HG03066 (cell line): ENCODE results near the gene ZNF548.
A peak's percentile ranks its signal among the peaks of the same experiment; 100 is the strongest.

ENCODE experiments used
- ATAC-seq: cut with Tn5 transposase; IDR thresholded peaks from one replicate; pipeline ENCODE4 v1.9.1; 2021; ENCODE audit warnings: low read depth; ENCODE audit not compliant: unreplicated experiment

The ZNF548 gene

GRCh38 chr19:57395710-57396109 lies 6.1 kb downstream of the ZNF548 start:
- ATAC-seq: no peak

- no peak for ATAC-seq
These were observed 9.2 kb downstream of the ZNF548 start for GRCh38 chr19:57398868-57399267.

GRCh38 chr19:57403737-57404563 lies 14.3 kb downstream of the ZNF548 start:
- ATAC-seq: no peak

GRCh38 chr19:57406516-57407123 lies 17.0 kb downstream of the ZNF548 start:
- no peak for ATAC-seq

GRCh38 chr19:57410877-57411671 lies 21.4 kb downstream of the ZNF548 start, which contains the start of gene ZNF17:
TSS of gene ZNF17 (plus strand) at chr19:57411161. CDS start at chr19:57413616, 2,455 bp downstream.
- ATAC-seq: peak; percentile 99

GRCh38 chr19:57419439-57419838 lies 29.8 kb downstream of the ZNF548 start:
- ATAC-seq: no peak

GRCh38 chr19:57421037-57421436 lies 31.4 kb downstream of the ZNF548 start:
- ATAC-seq: no peak

GRCh38 chr19:57434386-57435061 lies 44.9 kb downstream of the ZNF548 start:
- ATAC-seq: no peak

- ATAC-seq: peak; percentile 96
These were observed 45.7 kb downstream of the ZNF548 start, which contains the start of gene ZNF749 for GRCh38 chr19:57435062-57435978. TSS of gene ZNF749 (plus strand) at chr19:57435325. CDS start at chr19:57435579, 254 bp downstream.

GRCh38 chr19:57436417-57436816 lies 46.8 kb downstream of the ZNF548 start:
- ATAC-seq: no peak

GRCh38 chr19:57437931-57438330 lies 48.3 kb downstream of the ZNF548 start:
- no peak for ATAC-seq

- ATAC-seq: no peak
These were observed 49.3 kb downstream of the ZNF548 start for GRCh38 chr19:57438925-57439324.

- no peak for ATAC-seq
These were observed 52.5 kb downstream of the ZNF548 start for GRCh38 chr19:57441979-57442752.

GRCh38 chr19:57443121-57443696 lies 53.6 kb downstream of the ZNF548 start:
- no peak for ATAC-seq

GRCh38 chr19:57452307-57452706 lies 62.7 kb downstream of the ZNF548 start:
- ATAC-seq: no peak
